ENCODE measurements around the gene TGFBR1.

DNA sequence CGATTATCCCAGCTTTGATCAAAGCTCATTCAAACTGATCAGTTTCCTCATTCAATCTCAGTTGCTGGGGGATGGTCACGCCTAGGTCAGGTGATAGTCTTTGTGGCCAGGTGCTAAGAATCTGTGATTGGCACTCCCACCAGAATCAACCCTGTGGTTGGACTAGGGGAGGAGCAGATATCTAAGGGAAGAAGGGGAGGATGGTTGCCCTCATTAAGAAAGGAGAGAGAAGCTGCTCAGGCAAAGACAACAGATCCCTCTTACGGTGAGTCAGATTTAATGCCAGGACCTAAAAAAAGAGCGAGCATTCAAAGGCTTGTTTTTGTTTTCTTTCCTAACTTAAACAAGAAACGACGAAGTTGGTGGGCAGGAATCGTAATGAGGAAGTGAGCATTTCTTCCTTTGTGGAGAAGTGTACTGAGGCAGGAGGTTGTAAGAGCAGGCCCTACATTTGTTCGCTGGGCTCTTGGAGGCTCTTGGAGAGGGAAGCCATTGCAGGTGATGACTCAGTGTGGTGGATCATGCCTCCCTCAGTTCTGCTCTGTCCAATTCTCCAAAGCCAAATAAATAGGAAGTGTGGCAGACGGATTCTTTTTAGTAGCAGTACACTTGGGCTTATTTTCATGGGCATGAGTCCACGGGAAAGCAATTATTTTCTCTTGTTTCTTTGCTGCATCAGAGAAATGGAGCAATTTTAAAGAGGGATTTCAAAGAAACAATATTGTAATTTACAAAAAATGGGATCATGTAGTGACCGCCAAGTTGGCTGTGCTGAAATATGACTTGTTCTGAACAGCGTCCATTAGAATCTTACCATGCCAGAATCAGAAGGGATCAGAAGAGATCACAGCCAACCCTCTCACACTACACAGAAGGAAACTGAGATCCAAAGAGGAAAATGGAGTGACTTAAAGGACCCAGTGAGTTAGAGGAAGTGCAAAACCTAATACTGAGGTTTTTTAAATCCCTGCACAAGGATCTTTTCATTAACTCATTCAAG lies 18.7 kb upstream of the TGFBR1 start:
- TF ChIP-seq POLR2AphosphoS5 (IDR thresholded peaks at IDR 0.05; ENCODE audit: borderline replicate concordance, low read depth, low read length) (no peak), EZH2 (IDR thresholded peaks at IDR 0.05) (no peak), FOXP2 (optimal IDR thresholded peaks at IDR 0.05; ENCODE audit: control extremely low read depth, extremely low read length, insufficient read depth) (no peak)
